GM18870 (cell line): ENCODE results near the gene WDR75.

Source experiments
- ATAC-seq: cut with Tn5 transposase; IDR thresholded peaks from one replicate; pipeline ENCODE4 v1.9.1; 2021; ENCODE audit warnings: moderate library complexity; ENCODE audit not compliant: unreplicated experiment

Gene WDR75

DNA sequence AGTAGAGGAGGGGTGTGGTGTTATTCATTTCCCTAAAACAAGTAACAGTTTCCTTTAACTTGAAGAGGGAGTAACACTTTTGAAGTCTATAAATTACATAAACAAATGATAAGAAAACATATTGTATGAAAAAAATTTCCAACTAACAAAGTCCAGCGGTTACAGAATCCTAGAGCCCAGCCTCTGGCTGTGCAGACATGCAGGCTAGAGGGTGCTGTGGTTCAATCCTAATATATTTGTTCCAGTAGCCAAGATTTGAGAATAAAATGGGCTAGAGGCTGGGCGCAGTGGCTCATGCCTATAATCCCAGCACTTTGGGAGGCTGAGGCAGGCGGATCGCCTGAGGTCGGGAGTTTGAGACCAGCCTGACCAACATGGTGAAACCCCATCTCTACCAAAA is 56.9 kb downstream of the WDR75 start:
- no peak for ATAC-seq

DNA sequence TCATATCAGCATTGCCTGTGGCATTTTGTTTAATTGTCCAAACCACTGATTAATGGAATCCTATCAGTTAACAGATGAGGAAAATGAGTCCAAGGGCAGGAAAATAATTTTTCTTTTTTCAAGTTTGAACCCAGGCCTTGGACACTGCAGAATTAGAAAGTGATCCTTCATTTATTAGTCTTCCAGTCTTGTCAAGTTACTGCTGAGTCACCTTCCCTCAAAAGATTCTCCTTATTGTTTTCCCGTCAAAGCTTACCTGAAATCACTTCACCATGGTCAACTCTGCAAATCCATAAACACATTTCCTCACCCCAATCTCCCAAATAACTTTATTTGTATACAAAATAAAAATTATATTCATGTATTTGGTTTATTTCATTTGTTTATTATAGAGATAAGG is 57.9 kb downstream of the WDR75 start:
- ATAC-seq = no peak

DNA sequence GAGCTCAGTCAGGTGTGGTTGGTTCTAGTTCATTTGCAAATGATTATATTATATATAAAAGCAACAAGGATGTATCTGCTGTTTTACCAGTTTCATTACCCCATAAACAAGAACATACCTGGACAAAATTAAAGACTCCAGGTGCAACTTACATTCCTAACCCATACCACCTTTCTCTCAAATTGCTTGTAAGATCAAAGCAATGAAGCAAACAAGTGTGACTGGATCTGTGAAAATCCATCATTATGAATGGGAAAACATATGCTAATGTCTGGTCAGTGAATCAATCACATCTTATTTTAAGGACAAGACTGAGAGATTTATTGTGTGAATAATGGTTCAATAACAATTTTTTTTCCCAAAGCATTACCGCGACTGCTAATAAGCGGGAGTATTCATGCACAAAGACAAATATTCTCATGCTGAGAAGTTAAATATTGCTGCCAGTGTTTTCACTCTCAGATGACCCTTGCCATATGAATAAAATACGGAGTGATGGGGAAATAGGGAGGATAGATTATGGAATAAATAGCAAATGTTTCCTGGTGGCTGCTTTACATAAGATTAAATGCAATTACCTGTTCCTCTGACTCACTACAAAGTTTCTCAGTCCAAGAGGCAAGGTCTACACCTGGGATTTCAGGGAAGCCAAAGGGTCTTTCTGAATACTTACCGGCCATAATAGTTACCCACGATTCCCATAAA is 59.3 kb downstream of the WDR75 start:
- no peak for ATAC-seq

DNA sequence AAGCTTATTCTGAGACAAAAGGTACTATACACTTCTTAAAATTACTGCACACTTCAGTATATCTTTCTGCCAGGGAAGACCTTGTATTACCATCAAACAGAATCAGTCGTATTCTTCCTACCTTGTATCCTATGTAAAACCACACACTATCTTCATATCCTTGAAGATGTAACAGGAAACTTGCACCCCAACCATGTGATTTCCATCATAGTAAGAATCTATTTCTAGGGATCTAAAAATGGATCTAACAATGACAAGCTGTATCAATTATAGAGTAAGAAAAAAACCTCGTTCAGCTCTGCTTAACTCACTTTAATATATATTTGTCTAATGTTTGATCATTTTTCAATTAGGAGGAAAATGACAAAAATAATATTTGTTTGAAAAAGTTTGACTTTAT is 60.2 kb downstream of the WDR75 start:
- no peak for ATAC-seq

DNA sequence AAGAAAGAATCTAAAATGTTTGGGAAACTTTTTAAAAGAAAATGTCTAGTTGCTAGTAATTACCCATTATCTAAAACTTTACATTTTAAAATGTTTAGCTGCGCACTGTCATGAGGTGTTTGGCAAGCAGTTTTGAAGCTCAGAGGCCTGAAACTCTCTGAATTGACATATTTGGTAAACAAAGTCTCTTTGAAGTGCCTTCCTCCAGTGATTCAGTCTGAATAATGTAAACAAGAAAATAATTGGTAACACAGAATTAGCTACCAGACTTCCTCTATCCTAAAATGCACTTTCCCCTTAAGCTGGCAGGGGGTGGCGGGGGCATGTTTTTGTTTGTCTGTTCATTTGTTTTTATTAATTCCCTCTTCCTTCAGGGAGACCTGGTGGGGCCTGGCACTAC is 61.4 kb downstream of the WDR75 start:
- no peak for ATAC-seq

DNA sequence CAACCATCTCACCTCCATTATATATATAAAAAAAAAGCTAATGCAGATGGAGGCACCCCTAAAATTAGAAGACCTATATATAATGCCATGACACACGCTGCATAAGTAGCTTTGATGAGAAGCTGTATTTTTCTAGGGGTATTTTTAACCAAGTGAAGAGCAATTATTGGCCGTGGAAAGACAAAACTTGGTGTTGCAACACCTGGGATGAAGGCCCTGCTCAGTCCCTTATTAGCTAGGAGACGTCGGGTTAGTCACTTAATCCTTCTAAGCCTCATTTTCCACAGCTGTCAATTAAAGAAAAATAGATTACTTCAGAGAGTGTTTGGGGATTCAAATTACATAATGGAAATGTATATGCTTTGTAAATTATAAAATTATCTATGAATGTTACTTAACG is 63.0 kb downstream of the WDR75 start:
- ATAC-seq = no peak

DNA sequence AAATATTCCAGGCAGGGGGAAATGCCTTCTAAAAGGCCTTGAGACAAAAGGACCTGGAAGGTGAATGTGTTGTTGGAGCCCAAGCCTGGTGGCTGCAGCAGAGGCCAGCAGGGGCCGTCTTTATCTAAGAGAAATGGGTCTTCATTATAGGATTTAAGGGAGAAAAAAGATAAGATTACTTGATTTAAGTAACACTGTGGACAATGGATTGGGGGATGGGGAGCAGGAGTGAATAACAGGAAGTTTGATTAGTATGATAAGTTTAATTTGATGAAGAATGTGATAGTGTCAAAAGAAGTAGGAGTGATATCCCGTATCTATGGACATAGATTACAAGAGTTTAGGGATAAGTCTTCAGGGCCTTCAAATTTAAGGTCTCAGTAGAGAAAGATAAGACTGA is 64.2 kb downstream of the WDR75 start:
- no peak for ATAC-seq

DNA sequence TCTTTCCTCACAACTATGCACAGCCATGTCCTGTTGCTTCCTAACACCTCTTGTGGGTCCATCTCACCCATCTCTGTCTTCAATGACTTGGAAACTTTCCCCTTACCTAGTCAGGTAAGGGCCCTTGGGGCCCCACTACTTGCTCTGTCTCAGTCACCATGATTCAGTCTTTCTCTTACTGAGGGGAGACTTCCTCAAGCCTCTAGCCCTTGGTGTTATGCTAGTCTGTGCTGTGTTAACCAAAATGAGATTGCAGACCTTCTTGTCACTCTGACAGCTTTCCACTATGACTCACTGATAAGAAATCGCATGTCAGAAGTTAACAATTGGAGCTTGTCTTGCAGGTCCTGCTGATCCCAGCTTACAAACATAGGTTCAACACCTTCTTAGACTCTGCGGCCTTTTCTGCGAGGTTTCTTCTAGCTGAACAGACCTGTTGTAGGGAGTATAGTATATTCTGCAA is 65.3 kb downstream of the WDR75 start:
- ATAC-seq = no peak

DNA sequence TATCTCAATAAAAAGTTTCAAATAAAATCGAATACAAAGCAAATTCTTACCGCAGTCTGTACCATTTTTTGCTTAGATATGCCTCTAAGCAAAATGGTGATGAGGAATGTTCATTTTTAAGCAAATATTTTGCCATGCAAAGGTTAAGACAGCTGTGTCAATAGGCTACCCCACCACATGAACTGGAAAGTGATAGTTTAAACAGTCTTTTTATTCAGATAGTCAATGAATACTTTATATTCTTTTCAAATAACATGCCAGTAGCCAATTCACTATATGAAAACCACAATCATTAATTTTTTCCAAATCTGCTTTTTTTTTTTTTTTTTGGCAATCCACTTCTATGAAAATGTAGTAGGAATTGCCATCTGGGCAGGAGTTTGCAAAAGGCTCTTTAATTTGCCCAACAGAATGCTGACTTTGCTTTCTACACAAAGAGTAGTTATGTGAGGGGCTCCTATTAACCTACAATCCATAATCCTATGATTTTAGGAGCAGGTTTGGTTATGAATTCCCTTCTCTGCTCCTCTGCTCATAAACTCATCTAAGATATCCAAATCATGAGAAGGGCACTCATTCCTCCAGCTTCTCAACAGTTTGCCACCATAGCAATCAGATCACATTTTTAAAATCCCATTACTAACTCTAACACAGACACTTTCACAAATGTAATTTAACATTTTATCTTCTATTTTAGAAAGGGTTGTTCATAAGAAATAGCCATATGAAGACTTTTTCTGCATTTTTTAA is 70.1 kb downstream of the WDR75 start:
- ATAC-seq = no peak

DNA sequence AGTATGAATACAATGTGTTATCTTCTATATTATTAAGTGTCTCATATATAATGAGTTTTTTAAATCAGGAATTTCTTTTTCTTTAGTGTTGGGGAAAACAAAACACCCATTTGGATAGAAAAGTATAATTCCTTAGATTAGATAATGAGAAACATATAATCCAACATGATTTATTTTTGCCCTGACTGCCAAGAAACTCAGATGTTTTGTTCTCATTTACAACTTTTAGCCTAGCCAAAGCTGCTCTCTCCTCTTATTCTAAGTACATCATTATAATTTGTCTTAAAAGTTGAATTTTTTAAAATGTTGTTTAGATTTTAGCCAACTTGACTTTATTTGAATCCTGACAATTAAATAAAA is 70.7 kb downstream of the WDR75 start:
- no peak for ATAC-seq

- no peak for ATAC-seq
These were observed 71.6 kb downstream of the WDR75 start for GRCh38 chr2:189512879-189513278.

- ATAC-seq = no peak
These were observed 72.8 kb downstream of the WDR75 start for GRCh38 chr2:189514104-189514503.

GRCh38 chr2:189515264-189515663 is 74.0 kb downstream of the WDR75 start:
- ATAC-seq = no peak

DNA sequence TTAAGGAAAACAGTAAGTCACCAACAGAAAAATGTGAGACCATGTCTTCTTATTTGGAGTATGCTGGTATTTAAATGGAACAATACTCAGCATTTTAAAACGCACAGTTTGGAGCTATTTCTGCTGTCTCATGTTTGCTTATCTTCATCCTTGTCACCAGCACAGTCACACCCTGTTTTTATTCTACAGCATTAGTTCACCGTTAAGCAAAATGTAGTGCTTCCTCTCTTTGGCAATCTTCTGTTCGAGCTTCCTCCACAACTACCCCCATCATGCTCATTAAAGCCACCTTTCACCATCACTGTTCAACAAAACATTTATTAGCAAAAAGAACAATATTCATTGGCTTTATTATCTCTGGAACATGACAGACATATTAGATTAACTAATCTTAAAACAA is 75.3 kb downstream of the WDR75 start:
- ATAC-seq = no peak

GRCh38 chr2:189517847-189518535 is 76.7 kb downstream of the WDR75 start:
- ATAC-seq = no peak

DNA sequence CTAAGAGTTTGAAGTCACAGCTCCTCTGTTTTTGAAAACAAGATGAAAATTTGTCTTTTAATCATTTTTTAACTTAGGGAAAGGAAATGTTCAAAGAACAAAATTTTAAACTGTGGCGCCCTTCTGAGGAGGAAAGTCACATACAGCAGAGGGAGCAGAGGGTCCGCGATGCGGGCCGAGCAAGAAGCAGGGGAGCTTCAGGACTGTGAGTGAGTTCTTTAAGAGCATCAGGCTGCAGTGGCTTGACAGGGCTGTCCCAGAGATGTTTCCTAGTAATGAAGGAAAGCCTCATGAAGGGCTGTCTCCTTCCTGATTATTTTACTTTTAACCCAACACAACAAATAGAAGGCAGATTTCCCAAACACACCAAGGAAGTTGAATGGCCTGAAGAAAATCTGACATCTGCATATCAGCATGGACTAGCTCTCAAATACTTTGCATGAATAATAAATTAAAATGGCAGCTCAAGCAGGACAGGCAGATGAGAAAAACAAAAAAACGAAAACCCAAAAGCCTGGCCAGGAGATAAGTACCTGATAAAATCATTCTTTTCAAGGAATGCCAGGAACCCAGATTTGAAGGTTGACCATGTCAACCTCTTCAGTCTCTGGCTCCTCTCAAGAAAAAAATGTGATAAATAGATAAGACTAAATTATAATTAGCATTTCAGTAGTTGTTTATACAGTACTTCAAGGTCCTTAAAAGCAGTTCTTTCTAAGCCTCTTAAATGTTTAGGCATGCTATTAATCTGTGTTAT is 78.5 kb downstream of the WDR75 start:
- ATAC-seq = no peak

- peak; percentile 53 for ATAC-seq
These were observed 80.6 kb downstream of the WDR75 start for GRCh38 chr2:189521699-189522434.

GRCh38 chr2:189522435-189523151 is 81.3 kb downstream of the WDR75 start:
- ATAC-seq = no peak

DNA sequence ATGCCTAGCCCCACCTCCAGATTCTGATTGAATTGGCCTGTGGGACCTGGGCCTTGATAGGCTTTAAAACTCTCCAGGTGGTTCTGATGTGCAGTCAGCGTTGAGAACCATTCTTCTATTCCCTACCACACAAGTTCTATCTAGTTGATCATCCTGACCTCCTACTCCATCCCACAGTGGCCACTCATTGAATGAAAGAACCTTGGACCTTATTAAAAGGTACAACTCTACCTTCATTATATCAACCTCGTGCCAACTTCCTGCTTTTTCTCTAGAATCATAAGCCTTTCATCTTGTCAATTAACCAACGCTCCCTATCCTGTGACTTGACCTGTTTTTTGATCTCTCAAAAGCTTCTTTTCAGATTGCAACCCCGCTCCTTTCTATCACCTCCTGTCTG is 83.5 kb downstream of the WDR75 start:
- ATAC-seq = no peak
